HG03045 (cell line): ENCODE measurements around the gene GNPTAB.
"Not testable (repeated sequence)": the region's sequence is repeated elsewhere in the genome, so short reads cannot be mapped to it uniquely, and the experiment has no call there.

Experiments
- ATAC-seq: cut with Tn5 transposase; IDR thresholded peaks from one replicate; pipeline ENCODE4 v1.9.1; 2021; ENCODE audit warnings: mild to moderate bottlenecking, moderate library complexity; ENCODE audit not compliant: unreplicated experiment

The GNPTAB gene

DNA sequence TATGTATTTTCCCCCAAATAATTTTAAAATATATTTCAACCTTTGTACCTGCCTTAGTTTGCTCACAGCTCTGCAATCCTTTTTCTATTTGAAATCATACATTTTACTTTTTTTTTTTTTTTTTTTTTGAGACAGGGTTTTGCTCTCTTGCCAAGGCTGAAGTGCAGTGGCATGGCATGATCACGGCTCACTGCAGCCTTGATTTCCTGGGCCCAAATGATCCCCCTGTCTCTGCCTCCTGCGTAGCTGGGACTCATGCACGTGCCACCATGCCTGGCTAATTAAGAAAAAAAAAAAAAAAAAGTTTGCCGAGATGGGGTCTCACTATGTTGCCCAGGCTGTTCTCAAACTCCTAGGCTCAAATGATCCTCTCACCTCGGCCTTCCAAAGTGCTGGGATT, 90.2 kb downstream of the GNPTAB start:
- no peak for ATAC-seq

DNA sequence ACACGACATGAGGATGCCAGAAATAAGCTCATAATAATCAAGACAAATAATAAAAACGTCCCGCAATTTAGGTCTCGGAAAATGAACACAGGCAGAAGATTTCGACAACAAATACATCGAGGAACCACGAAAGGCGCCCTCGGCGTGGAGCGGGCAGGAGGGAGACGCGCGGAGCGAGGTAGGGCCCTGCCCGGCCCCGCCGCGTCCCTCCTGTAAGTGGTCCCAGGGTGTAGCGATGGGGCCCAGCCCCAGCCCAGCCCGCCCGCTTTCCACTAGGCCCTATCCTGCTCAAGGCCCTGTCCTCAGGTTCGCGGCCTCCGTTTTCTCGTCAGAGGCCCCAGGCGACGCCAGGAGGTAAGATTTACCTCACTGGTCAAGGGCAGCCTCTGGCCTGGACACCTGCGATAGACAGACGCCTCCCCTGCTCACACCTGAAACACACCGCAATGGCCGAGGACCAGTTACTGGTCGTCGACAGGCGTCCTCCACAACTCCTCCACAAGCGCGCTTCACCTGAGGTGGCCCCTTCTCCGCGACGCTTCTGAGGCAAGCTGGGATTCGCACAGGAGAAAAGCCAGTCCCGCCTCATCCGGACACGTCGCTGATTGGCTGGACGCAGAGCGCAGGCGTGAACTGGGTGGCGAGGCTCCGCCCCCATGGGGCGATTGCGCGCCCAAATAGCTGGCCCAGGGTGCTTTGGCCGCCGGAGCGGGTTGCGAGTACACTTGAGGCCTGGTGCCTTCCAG, 91.7 kb downstream of the GNPTAB start, which contains the start of gene SYCP3:
Gene SYCP3, minus strand, starts transcription at position 543 of the 746 bp plus-strand sequence. CDS start 1,527 bp downstream, outside the sequence.
- ATAC-seq: no peak

GRCh38 chr12:101737476-101737875, 93.3 kb downstream of the GNPTAB start:
- ATAC-seq: no peak

DNA sequence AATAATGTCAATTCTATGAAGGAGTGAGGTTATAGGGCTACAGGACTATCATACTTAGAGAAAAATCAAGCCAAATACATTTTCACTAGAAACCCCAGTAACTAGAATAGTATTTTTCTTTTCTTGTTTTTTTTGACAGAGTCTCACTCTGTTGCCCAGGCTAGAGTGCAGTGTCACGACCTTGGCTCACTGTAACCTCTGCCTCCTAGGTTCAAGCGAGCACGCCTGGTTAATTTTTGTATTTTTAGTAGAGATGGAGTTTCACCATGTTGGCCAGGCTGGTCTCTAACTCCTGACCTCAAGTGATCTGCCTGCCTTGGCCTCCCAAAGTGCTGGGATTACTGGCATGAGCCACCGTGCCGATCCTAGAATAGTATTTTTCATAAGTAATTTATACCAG, 96.3 kb downstream of the GNPTAB start:
- not testable (repeated sequence) for ATAC-seq

DNA sequence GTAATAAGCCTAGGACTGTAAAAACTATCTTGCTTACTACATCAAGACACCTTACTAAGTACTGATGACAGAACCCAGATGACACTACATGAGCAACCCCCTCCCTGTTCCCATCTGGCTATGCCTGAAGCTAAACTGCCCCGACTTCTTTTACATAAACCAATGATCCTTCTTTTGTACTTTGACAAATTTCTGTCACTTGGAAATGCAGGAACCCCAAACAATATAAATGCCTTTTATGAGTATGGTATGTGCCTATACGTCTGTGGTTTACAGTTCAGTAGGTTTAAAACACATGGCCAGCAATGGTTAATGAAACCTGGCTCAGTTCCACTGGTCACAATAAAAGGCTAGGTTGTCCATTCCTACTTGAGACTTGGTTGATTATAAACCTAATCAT, 97.6 kb downstream of the GNPTAB start:
- ATAC-seq: no peak

GRCh38 chr12:101732318-101732717, 98.4 kb downstream of the GNPTAB start:
- ATAC-seq: no peak

GRCh38 chr12:101729842-101730241, 100.9 kb downstream of the GNPTAB start:
- no peak for ATAC-seq

DNA sequence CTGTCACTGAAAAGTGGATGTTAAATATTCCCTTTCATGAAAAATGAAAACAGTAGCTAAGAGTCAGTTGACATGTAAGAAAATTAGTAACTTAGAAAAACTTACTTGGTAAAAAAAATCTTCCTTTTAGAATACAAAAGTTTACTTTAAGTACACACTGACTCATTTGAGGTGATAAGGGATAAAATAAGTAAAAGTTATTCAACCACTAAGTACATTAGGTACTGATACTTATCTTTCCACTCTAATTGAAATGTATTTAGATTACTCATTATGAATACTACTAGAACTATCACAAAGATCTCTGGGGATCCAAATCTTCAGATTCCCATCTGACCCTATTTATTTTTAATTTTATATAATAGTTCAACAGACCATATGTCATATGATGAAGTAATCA, 103.7 kb downstream of the GNPTAB start:
- ATAC-seq: no peak

- ATAC-seq: no peak
Measured at GRCh38 chr12:101722392-101722791, 108.4 kb downstream of the GNPTAB start.

- no peak for ATAC-seq
Measured at GRCh38 chr12:101720118-101720517, 110.6 kb downstream of the GNPTAB start.

DNA sequence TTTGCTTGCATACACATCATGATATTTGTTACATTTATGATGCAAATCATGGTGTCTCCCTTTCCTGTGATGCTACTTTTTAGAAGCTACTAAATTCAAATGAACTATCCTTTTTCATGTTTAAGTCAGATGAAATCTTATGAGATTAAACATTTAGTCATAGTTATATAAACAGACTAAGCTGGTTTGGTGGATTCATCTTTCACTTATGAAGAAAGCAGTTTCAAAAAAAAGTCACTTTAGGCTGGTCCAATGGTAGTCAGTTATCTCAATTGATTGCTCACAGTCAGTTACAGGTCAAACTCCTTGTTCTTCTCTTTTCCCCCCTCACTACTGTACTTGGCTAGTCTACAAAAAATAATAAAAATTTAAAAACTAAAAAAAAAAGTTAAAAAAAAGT, 111.2 kb downstream of the GNPTAB start:
- no peak for ATAC-seq

DNA sequence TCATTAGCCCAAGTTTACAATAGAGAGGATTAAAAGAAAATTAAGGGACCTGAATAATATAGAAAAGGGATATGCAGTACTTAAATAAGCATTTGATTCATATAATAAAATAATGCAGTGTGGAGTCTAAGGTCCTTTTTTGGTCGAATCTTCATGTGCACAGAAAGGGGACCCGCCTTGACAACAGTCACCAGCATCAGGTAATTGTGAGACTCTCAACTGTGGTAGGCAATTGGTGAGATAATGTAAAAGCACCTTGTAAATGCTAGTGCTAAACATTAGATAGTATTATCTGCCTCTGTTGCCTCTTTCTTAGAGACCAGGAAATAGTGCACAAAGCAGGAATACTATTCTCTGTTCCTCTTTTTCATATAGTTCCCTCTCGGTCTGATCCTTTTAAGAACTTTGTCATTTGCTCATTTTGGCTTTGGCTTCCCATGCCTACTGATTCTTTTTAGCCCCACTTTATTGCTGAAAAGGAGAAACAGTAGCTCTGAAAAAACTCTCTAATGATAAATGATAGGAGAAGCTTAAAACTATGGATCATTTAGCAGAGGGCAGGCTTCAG, 115.8 kb downstream of the GNPTAB start:
- ATAC-seq: no peak

DNA sequence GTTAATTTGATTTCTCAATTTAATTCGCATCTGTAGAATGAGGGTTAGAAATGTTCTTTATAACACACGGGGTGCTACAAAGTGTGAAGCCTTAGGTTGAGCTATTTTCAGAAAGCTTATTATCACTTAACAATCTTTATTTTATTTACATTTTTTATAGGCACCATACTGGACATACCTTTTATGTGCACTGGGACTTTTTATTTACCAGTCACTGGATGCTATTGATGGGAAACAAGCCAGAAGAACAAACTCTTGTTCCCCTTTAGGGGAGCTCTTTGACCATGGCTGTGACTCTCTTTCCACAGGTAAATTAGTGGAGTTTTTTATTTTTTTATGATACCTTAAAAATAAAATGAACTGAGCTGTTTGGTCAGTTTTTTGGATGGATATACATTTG, 116.8 kb downstream of the GNPTAB start:
- no peak for ATAC-seq

GRCh38 chr12:101713059-101713682, 117.6 kb downstream of the GNPTAB start:
- no peak for ATAC-seq

- no peak for ATAC-seq
Measured at GRCh38 chr12:101710288-101710687, 120.5 kb downstream of the GNPTAB start.

DNA sequence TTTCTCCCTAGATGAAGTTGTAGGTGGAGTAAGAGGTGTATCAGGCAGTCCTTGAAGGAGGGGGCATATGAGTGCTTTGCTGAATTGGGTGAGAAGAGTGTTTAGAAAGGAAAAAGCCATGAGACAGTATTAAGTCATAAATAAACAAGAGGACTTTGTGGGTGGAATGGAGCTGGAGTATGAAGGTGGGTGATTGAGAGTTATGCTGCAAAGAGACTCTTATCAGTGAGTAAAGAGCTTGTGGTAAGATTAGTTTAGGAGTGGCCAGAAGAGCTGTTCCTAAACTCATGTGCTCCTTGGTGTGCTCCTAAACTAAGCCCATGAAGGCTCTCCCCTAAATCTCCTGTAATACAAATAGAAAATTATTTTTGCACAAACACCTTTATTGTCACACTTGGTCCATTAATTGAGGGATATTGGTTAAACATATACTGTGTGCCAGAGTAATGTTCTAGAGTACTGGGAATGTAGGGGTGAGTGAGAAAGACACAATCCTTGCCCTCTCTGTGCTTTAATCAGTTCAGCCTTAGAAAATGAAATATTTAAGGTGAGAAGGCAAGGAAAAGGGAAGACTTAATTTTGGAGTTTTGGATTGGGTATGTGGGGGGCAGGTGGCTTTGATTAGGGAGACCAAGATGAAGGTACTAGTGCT, 123.5 kb downstream of the GNPTAB start:
- no peak for ATAC-seq

DNA sequence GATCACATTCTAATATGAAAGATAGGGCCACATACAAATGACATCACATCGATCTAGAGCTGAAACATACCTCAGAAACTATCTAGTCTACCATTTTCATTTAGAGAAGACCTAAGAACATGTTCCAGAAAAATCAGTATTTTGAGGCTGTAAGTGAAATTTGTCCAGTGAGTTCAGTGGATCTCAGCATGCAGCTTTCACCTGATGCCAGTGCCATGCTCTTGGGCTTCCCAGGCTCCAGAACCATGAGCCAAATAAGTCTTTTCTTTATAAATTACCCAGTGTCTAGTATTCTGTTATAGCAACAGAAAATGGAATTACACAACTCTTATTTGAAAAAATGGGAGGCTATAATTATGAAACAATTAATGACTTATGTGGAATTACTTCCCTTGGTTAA, 124.4 kb downstream of the GNPTAB start:
- ATAC-seq: no peak

DNA sequence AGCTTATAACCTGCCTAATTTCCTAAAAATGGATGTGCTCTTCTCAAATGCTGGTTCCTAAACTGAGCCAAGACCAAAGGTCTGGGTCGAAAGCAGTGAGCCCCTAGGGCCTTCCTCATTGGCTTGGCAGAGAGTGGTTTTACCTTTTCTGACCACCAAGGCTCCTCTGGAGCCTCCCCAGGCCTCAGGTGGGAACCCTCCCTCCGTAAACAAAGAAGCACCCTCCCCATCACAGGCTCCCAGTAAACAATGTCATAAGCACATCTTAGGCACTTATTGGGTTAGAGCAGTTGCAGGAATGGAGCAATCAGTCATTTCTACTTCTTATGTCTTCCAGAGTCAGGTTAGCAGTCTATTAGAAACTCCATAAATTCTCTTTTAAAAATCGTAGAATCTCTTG, 127.3 kb downstream of the GNPTAB start:
- ATAC-seq: no peak

DNA sequence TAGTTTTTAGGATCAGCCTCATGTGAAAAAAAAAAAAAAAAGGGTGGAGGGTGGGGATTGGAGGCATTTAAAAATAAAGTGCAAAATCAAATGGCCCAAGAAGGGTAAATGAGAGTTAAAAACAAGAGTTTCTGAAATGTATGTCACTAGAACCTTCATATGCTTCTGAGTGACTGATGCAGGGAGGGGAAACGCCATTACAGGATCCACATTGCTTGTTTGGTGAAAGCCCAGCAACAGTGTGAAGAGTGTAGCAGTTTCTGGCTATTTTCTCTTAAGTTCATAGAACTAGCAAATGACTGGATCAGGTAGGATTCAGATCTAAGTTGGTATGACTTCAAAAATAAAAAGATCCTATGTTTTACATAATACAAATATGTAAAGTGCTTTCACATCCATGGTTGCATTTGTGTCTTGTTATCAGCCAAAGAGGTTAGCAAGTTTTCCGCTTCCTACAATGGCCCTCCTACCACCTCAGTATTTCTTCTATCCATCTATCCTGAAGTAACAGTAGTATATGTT, 130.4 kb downstream of the GNPTAB start:
- ATAC-seq: no peak

GRCh38 chr12:101698800-101699347, 131.9 kb downstream of the GNPTAB start:
- ATAC-seq: no peak
